SKM-1 treated with dmso at 0.1 percent for 144 hours (cell line): ENCODE measurements around the gene MBD3L2.
A peak's percentile ranks its signal among the peaks of the same experiment; 100 is the strongest.
"Not testable (repeated sequence)": the region's sequence is repeated elsewhere in the genome, so short reads cannot be mapped to it uniquely, and the experiment has no call there.

ENCODE experiments used
- DNase-seq: peaks from one replicate; lab custom pipeline; 2025; ENCODE audit not compliant: unreplicated experiment; lab: John Stamatoyannopoulos, UW

MBD3L2 gene

DNA sequence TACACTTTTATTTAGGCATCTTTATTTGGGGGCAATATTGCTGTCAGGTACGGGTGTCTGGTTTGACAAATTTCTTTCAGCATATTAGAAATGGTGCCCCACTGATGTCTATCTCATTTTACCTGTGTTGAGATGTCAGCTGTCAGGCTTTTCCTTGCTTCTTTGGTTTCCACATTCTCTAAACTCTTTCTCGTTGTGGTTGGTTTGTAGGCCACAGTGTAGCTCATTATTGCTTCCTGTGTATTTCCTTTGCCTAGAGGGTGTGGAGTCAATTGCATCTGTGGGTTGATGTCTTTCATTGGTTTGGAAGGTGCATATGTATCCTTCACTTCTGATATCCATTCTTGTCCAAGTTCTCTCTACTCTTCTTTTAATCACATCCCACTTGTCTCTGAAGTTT is 10.9 kb downstream of the MBD3L2 start:
- DNase-seq, result not testable (repeated sequence)

GRCh38 chr19:7063339-7063738 is 14.2 kb downstream of the MBD3L2 start:
- no peak for DNase-seq

- DNase-seq, result no peak
Observed at GRCh38 chr19:7063764-7064418, 14.8 kb downstream of the MBD3L2 start.

- DNase-seq, result not testable (repeated sequence)
Observed at GRCh38 chr19:7067122-7067521, 18.0 kb downstream of the MBD3L2 start.

GRCh38 chr19:7067716-7068115 is 18.6 kb downstream of the MBD3L2 start:
- DNase-seq, result no peak

DNA sequence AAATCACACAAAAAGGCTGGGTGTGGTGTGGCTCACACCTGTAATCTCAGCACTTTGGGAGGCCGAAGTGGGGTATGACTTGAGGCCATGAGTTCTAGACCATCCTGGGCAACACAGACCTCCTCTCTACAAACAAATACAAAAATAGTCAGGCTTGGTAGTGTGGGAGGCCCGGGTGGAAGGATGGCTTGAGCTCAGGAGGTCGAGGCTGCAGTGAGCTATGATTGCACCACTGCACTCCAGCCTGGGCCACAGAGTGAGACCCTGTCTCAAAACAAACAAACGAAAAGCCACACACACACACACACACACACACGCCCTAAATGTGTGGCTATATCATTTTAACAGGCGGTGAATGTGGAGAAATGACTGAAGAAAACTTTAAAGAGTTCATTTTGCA is 19.5 kb downstream of the MBD3L2 start:
- DNase-seq, result no peak

DNA sequence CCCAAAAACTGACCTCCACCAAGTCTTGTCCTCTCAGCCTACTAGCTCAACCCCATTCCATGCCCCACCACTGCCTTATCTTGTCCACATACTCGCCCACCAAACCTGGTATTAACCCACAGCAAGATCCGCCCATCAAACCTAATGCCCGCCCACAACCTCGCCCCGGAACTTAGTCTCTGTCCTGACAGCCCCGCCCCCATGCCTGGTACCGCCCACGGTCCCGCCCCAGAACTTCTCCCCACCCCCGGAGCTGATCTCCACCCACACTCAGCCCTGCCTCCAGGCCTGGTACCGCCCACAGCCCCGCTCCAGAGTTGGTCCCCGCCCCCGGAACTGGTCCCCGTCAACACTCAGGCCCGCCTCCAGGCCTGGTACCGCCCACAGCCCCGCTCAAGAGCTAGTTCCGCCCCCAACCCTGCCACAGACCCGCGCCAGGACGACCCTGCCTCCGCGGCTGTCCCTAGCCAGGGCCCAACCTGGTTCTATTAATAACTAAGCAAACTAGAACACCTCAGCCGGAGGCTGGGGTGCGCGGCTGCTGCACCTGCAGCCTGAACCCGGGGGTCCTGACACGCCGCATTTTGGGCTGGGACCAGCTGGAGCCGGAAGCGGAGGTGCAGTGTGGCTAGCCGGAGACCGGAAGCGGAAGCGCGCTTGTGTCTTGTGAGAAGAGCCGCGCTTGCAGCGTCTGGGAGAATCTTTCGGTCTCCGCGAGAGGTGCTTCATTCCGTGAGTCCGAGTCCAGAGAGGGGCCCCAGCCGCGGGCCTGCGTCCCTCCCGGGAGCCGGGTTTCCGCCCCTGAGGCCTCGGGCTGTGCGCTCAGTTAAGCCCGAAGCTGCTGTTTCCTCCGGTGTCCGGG is 20.2 kb downstream of the MBD3L2 start, which contains the start of gene ZNF557:
ZNF557 (plus strand) TSS at position 662 of the 862 bp plus-strand sequence. CDS start 5,372 bp downstream, outside the sequence.
- DNase-seq, result peak; percentile 92

DNA sequence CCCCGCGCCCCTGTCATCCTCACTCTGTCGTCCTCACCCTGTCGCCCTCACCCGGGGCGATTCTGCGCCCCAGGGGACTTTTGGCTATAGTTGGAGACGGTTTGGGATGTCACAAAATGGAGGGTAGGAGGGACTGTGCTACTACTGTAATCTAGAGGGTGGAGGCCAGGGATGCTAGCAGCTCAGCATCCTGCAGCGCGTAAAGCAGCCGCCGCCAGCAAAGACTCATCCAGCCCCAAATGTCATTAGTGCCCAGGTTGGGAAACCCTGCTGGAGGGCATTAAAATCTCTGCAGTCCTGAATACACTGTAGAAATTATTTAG is 20.7 kb downstream of the MBD3L2 start:
- DNase-seq, result no peak

- DNase-seq, result no peak
Observed at GRCh38 chr19:7072541-7072940, 23.4 kb downstream of the MBD3L2 start.

GRCh38 chr19:7074705-7075282 is 25.7 kb downstream of the MBD3L2 start:
- no peak for DNase-seq

- no peak for DNase-seq
Observed at GRCh38 chr19:7076151-7076550, 27.0 kb downstream of the MBD3L2 start.

DNA sequence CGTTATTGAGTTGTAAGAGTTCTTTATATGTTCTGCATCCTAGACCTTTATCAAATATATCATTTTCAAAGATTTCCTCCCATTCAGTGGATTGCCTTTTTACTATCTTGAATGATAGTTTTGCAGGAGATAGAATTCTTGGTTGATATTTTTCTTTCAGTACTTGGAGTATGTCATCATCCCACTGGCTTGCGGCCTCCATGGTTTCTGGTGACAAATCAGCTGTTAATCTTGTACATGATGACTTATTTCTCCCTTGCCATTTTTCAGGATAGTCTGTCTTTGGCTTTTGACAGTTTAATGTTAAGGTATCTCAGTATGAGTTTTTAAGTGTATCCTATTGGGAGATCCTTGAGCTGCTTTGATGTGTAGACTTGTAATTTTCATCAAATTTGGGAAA is 28.9 kb downstream of the MBD3L2 start:
- no peak for DNase-seq

GRCh38 chr19:7083076-7083956 is 34.2 kb downstream of the MBD3L2 start:
- no peak for DNase-seq

- no peak for DNase-seq
Observed at GRCh38 chr19:7088999-7089398, 39.9 kb downstream of the MBD3L2 start.

- DNase-seq, result no peak
Observed at GRCh38 chr19:7098096-7098495, 49.0 kb downstream of the MBD3L2 start.

DNA sequence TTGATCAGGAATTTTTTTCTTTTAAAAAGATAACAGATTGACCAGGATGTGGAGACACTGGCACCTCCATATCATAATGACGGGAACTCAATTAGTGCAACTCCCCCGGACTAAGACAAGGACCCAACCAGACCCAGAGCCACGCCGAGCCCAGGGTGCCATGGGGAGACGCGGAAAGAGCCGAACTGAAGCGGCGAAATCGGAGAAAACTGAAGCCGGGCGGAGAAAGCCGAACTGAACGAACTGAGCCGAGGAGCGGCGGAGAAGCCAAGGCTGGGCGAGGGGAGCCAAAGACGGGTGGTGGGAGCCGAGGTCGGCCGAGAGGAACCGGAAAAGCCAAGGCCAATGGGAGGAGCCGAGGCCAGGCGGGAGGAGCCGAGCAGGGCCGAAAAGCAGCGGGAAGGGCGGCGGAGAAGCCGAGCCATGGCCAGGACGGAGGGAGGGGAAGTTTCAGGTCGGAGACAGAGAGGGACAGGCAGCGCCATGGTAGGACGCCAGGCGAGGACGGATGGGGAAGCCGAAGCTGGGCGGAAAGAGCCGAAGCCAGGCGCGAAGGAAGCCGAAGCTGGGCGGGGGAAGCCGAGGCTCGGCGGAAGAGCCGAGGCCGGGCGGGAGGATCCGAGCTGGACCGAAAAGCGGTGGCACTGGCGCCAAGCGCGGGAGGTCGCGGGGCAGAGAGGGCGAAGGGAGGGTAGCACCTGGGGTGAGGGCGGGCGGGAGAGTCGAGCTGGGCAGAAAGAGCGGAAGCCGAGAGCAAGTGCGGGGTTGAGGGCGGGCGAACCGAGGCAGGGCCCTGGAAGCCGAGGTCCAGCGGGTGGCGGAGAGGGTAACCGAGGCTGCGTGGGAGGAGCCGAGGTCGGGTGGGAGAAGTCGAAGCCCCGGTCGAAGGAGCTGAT is 49.8 kb downstream of the MBD3L2 start:
- peak; percentile 92 for DNase-seq

- DNase-seq, result no peak
Observed at GRCh38 chr19:7099597-7099921, 50.4 kb downstream of the MBD3L2 start.
